Stomach (tissue), 9 donors: ENCODE measurements around the gene POLD2. TPM values are rescaled to one million over a fixed set of nuclear protein-coding genes. Genes with fewer than 3 reads are reported as not detected.

Experiments used
- DNase-seq, 2 donors: peaks; one replicate each; pipeline versions ENCODE4 v3.0.0 to v3.0.0-alpha.2; 2013 to 2019
- H3K27ac ChIP-seq, 5 donors: fragments of 200-600 bp in 4 of 5; sonication (generic) in 4 of 5; one replicate each; pipeline ENCODE4 v1.5.1; 2013 to 2019; ENCODE audit warnings: mild to moderate bottlenecking in 1 of 5, moderate library complexity in 1 of 5
- H3K27me3 ChIP-seq, 3 donors: fragments of 200-600 bp; sonication (generic); one replicate each; pipeline ENCODE4 v1.5.1; 2017 to 2019; ENCODE audit warnings: mixed run types in 1 of 3
- H3K36me3 ChIP-seq, 4 donors: fragments of 200-600 bp; sonication (generic); 1 replicate in 3 of 4; 2 replicates in 1 of 4; pipeline ENCODE4 v1.5.1; 2016 to 2019
- H3K4me1 ChIP-seq, 4 donors: fragments of 200-600 bp; sonication (generic); one replicate each; pipeline ENCODE4 v1.5.1; 2016 to 2019
- H3K4me3 ChIP-seq, 4 donors: fragments of 200-600 bp; sonication (generic) in 3 of 4; one replicate each; pipeline ENCODE4 v1.5.1; 2016 to 2019; ENCODE audit warnings: mild to moderate bottlenecking in 1 of 4
- H3K9me3 ChIP-seq, 4 donors: fragments of 200-600 bp; sonication (generic); one replicate each; pipeline ENCODE4 v1.5.1; 2016 to 2019
- CTCF ChIP-seq, 7 experiments: fragments of 450-650 bp in 4 of 7; fragments of 200-600 bp in 3 of 7; sonication (generic) in 3 of 7; IDR thresholded peaks; one replicate each; pipeline ENCODE4 v1.5.1; 2016 to 2019; ENCODE audit warnings: antibody characterized with exemption in 7 of 7, control low read depth in 2 of 7, mild to moderate bottlenecking in 1 of 7
- EP300 ChIP-seq: sonication (generic); formaldehyde crosslinking; IDR thresholded peaks from one replicate; pipeline ENCODE4 v1.6.1; 2017; ENCODE audit warnings: antibody characterized with exemption
- POLR2A ChIP-seq, 4 donors: fragments of 450-650 bp; IDR thresholded peaks; one replicate each; pipeline ENCODE4 v1.6.1; 2016; ENCODE audit warnings: antibody characterized with exemption in 4 of 4, control low read depth in 2 of 4, mild to moderate bottlenecking in 1 of 4, moderate library complexity in 1 of 4
- POLR2AphosphoS5 ChIP-seq, 3 donors: sonication (generic); formaldehyde crosslinking; IDR thresholded peaks; one replicate each; pipeline ENCODE4 v1.6.1; 2016; ENCODE audit warnings: antibody characterized with exemption in 3 of 3
- WGBS, 5 donors: extraction: QIAGEN DNeasy Blood & Tissue Kit in 3 of 5; methylation state at CpG; one replicate each; pipeline versions ENCODE4 v1.1.5 to v1.1.7; 2013 to 2018; 5-methylcytosine and 5-hydroxymethylcytosine counted together
- intact Hi-C: fragments of 100-400 bp; cut with DNase I; formaldehyde crosslinking; loops from one replicate; pipeline ENCODE4 v1.15.1; 2023; ENCODE audit warnings: low total_unique reads
- polyA plus RNA-seq, 3 donors: library from polyadenylated mRNA; stranded (reverse); fragments of 200-250 nt; gene quantifications; one replicate each; pipeline ENCODE4 v1.2.3, GENCODE V29; 2013
- total RNA-seq, 5 donors: library from RNA; depleted of rRNA; stranded (reverse); fragments of >200 nt; gene quantifications; one replicate each; pipeline versions ENCODE4 v1.1.0 to v1.2.3, GENCODE V29; 2014 to 2016
- donor health status: healthy with polysubstance abuse.
- donor health status: Bipolar disorder and iron deficiency.
- donor health status: healthy.

Gene POLD2
- total and polyA plus RNA-seq, 8 donors: 19.8 to 91.2 (median 62.3) TPM

GRCh38 chr7:44074349-44074695, 49.0 kb downstream of the POLD2 start:
- no peak for DNase-seq
- TF ChIP-seq EP300 (no peak), POLR2A (IDR thresholded peaks at IDR 0.05) (no peak), POLR2AphosphoS5 (IDR thresholded peaks at IDR 0.05) (no peak), CTCF (IDR thresholded peaks at IDR 0.05) (no peak)
- WGBS, 5 donors: 76 to 94% (median 87%) methylated on average over 5 to 13 of the region's 13 CpGs
- Histone ChIP-seq H3K36me3 (peaks cover 45 to 69% (median 68%) of the 10 kb centered on the region in 4 donors), H3K27me3 (no peaks in the 10 kb centered on the region), H3K4me1 (peaks cover 31 to 77% (median 59%) of the 10 kb centered on the region in 4 donors), H3K9me3 (no peaks in the 10 kb centered on the region), H3K4me3 (no peak overlapping the region), H3K27ac (peak overlapping the region; percentile 44 to 87 (median 78))
- intact Hi-C loops: loop anchor here (10.0 kb wide), 2 partner anchors 50 to 120 kb away; partner anchors contain the start of gene POLD2

- DNase-seq: peak; percentile 72 to 93
- Histone ChIP-seq H3K27ac (peak overlapping the region; percentile 44 to 87 (median 78)), H3K27me3 (no peaks in the 10 kb centered on the region), H3K9me3 (no peaks in the 10 kb centered on the region), H3K4me3 (peak overlapping the region in 1 of 4 donors; percentile 12), H3K4me1 (peaks cover 31 to 72% (median 58%) of the 10 kb centered on the region in 4 donors), H3K36me3 (peaks cover 41 to 64% (median 63%) of the 10 kb centered on the region in 4 donors)
- intact Hi-C loops: loop anchor here (10.0 kb wide), 2 partner anchors 51 to 121 kb away; partner anchors contain the start of gene POLD2
- TF ChIP-seq EP300 (no peak), CTCF (IDR thresholded peaks at IDR 0.05) (peak in 3 of 7 experiments; percentile 11 to 23 (median 14)), POLR2A (IDR thresholded peaks at IDR 0.05) (no peak), POLR2AphosphoS5 (IDR thresholded peaks at IDR 0.05) (peak; percentile 16 to 75 (median 74))
- 33 to 50% (median 38%) methylated on average over 7 to 26 of the region's 26 CpGs for WGBS, 5 donors
Measured at GRCh38 chr7:44073664-44074348, 49.5 kb downstream of the POLD2 start.

GRCh38 chr7:44072364-44073231, 50.8 kb downstream of the POLD2 start:
- 50 to 53% (median 51%) methylated on average over 11 to 12 of the region's 12 CpGs for WGBS, 5 donors
- H3K36me3 ChIP-seq: peaks cover 29 to 52% (median 51%) of the 10 kb centered on the region in 4 donors
- DNase-seq: peak; percentile 65 to 87
- peak overlapping the region in 1 of 4 donors; percentile 12 for H3K4me3 ChIP-seq
- peaks cover 31 to 71% (median 53%) of the 10 kb centered on the region in 4 donors for H3K4me1 ChIP-seq
- H3K9me3 ChIP-seq: no peaks in the 10 kb centered on the region
- intact Hi-C loops: loop anchor here (10.0 kb wide), 2 partner anchors 52 to 122 kb away; partner anchors contain the start of gene POLD2
- peak overlapping the region in 4 of 5 donors; percentile 75 to 87 (median 81) for H3K27ac ChIP-seq
- H3K27me3 ChIP-seq: no peaks in the 10 kb centered on the region
- no peak for TF ChIP-seq EP300
- peak in 5 of 7 experiments; percentile 27 to 58 (median 32) for TF ChIP-seq CTCF (IDR thresholded peaks at IDR 0.05)
- no peak for TF ChIP-seq POLR2AphosphoS5 (IDR thresholded peaks at IDR 0.05)

GRCh38 chr7:44071726-44072363, 51.5 kb downstream of the POLD2 start:
- Histone ChIP-seq H3K4me1 (peaks cover 31 to 69% (median 47%) of the 10 kb centered on the region in 4 donors), H3K4me3 (no peak overlapping the region), H3K9me3 (no peaks in the 10 kb centered on the region), H3K36me3 (peaks cover 23 to 45% (median 43%) of the 10 kb centered on the region in 4 donors), H3K27me3 (no peaks in the 10 kb centered on the region), H3K27ac (peak overlapping the region in 2 of 5 donors; percentile 78 to 84)
- TF ChIP-seq CTCF (IDR thresholded peaks at IDR 0.05): no peak
- no peak for TF ChIP-seq POLR2AphosphoS5 (IDR thresholded peaks at IDR 0.05)
- intact Hi-C loops: loop anchor here (10.0 kb wide), 2 partner anchors 53 to 123 kb away; partner anchors contain the start of gene POLD2
- WGBS, 5 donors: 44 to 56% (median 54%) methylated on average over 9 of the region's 9 CpGs
- peak in 1 of 2 donors; percentile 55 for DNase-seq
